ENCODE measurements around the gene BCAS4.
"Not testable (repeated sequence)": the region's sequence is repeated elsewhere in the genome, so short reads cannot be mapped to it uniquely, and the experiment has no call there.

Gene BCAS4

DNA sequence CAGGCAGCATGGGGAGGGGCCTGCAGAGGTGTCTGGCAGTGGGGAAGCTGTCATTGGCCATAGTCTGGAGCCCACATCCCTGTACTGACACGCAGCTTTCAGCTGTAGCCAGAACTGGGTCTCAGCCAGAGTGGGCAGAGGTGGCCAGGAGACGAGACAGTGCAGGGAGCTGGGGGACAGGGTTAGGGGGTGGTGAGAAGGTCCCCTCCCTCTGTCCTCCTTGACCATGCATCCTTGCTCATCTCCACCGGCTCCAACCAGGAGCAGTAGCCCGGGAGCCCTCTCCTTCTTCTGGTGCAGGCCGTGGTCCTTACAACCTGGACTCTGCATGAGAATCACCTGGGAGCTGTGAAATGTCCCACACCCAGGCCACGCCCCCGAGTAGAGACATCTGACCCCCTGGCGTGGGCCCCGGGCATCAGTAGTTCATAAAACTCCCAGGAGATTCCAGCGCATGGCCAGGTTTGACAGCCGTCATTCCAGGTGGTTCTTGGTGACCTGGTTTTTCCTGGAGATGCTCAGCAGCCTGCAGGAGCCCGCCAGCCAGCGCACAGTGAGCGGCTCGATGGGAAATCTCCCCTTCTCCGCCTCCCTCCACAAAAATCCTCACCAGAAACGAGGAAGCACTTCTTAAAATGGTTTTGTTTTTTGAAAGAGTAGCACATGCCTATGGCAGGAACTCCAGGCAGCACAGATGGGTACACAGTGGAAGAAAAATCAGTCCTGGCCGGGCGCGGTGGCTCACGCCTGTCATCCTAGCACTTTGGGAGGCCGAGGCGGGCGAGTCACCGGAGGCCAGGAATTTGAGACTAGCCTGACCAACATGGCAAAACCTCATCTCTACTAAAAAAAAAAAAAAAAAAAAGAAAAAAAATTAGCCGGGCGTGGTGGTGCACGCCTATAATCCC, 80.2 kb downstream of the BCAS4 start:
- H3K4me3 ChIP-seq (ENCODE audit: low read depth, low read length): no peak overlapping the region

DNA sequence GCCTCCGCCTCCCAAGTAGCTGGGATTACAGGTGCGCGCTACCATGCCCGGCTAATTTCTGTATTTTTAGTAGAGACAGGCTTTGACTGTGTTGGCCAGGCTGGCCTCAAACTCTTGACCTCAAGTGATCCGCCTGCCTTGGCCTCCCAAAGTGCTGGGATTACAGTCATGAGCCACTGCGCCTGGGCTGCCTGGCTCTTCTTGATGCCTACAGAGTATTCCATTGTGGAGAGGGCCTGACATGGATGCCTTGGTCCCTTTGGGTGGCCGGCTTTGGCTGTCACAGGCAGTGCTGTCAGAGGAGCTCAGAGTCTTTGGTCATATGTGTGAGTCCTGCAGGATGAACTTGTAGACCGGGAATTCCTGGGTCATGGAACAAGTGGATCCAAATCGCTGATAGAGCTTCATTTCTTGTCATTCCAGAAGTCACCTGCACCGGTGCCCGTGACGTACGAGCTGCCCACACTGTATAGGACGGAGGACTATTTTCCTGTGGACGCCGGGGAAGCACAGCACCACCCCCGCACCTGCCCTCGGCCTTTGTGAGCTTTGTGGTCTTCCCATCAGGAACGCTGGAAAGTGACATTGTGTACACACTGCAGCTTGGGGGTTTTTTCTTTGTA, 81.3 kb downstream of the BCAS4 start:
- no peak overlapping the region for H3K4me3 ChIP-seq (ENCODE audit: low read depth, low read length)

DNA sequence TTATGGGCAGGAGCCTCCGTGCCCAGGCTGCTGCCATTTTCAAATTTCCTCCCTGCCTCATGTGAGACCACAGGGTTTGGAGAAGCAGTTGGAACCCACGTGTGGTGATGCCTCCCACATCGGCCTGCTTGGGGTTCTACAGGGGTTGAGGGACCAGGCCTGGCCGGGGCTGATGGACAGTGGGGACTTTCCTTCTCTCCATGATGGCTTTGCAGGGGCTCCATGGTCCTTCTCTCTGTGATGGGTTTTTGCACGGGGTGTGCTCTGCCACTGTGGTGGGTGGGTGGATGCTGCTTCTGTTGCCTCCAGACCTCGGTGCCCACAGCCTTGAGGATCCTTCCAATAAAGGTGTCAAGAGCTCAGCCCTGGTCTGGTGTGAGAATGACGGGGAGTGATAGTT, 82.0 kb downstream of the BCAS4 start:
- no peak overlapping the region for H3K4me3 ChIP-seq (ENCODE audit: low read depth, low read length)

- no peak overlapping the region for H3K4me3 ChIP-seq (ENCODE audit: low read depth, low read length)
Measured at GRCh38 chr20:50877232-50877743, 82.4 kb downstream of the BCAS4 start.

- no peak overlapping the region for H3K4me3 ChIP-seq (ENCODE audit: low read depth, low read length)
Measured at GRCh38 chr20:50879649-50880550, 85.0 kb downstream of the BCAS4 start.

GRCh38 chr20:50881759-50882424, 87.0 kb downstream of the BCAS4 start:
- H3K4me3 ChIP-seq (ENCODE audit: low read depth, low read length): not testable (repeated sequence)

- no peak overlapping the region for H3K4me3 ChIP-seq (ENCODE audit: low read depth, low read length)
Measured at GRCh38 chr20:50883856-50884255, 89.0 kb downstream of the BCAS4 start.

DNA sequence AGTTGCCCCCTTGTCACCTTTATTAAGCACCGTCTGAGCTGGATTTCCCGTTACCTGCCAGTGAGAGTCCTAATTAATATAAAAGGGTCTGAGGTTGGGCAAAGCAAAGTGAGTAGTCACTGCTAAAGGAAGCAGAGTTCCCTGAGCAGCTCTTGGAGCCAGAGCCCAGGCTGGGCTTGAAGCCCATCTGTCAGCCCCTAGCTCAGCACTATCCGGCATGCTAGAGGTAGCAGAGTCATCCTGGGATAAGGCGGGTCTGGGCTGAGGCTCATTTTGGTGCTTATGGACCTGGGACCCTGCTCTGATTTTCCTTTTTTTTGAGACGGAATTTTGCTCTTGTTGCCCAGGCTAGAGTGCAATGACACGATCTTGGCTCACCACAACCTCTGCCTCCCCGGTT, 90.2 kb downstream of the BCAS4 start:
- no peak overlapping the region for H3K4me3 ChIP-seq (ENCODE audit: low read depth, low read length)

DNA sequence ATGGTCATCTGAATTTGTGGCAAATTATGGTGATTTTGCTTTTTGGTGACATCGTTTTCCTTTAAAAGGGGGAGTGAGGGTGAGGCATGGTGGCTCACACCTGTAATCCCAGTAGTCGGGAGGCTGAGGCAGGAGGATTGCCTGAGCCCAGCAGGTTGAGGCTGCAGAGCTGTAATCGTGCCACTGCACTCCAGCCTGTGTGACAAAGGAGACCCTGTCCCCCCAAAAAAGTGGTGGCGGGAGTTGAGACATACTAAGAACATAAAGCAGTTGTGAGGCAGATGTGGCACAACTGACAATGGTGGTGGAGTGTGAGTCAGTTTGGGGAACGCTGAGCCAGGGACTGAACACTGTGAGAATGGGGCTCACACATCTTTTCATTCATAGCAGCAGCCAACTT, 90.9 kb downstream of the BCAS4 start:
- no peak overlapping the region for H3K4me3 ChIP-seq (ENCODE audit: low read depth, low read length)

GRCh38 chr20:50886184-50886790, 91.4 kb downstream of the BCAS4 start:
- H3K4me3 ChIP-seq (ENCODE audit: low read depth, low read length): no peak overlapping the region

- H3K4me3 ChIP-seq (ENCODE audit: low read depth, low read length): no peak overlapping the region
Measured at GRCh38 chr20:50887576-50887975, 92.7 kb downstream of the BCAS4 start.

GRCh38 chr20:50891138-50891537, 96.3 kb downstream of the BCAS4 start:
- H3K4me3 ChIP-seq (ENCODE audit: low read depth, low read length): no peak overlapping the region

DNA sequence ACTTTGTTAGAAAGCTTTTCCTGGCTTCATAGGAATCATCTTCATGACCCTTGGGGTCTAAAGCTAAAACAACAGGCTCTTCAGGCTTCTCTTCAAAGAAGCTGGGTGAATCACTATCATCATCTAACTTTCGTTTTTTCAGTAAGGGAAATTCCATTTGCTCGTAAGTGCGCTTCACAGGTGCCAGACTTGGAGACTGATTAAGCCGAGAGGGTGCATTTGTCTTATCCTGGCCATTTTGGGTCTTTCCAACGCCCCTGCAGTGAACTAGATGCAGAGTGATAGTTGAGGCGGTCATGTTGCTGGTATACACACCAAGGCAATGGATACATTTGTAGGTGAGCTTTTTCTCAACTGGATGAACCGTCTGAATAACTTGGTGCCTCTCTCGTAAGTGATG, 97.5 kb downstream of the BCAS4 start:
- H3K4me3 ChIP-seq (ENCODE audit: low read depth, low read length): no peak overlapping the region

- no peak overlapping the region for H3K4me3 ChIP-seq (ENCODE audit: low read depth, low read length)
Measured at GRCh38 chr20:50893620-50894019, 98.8 kb downstream of the BCAS4 start.

DNA sequence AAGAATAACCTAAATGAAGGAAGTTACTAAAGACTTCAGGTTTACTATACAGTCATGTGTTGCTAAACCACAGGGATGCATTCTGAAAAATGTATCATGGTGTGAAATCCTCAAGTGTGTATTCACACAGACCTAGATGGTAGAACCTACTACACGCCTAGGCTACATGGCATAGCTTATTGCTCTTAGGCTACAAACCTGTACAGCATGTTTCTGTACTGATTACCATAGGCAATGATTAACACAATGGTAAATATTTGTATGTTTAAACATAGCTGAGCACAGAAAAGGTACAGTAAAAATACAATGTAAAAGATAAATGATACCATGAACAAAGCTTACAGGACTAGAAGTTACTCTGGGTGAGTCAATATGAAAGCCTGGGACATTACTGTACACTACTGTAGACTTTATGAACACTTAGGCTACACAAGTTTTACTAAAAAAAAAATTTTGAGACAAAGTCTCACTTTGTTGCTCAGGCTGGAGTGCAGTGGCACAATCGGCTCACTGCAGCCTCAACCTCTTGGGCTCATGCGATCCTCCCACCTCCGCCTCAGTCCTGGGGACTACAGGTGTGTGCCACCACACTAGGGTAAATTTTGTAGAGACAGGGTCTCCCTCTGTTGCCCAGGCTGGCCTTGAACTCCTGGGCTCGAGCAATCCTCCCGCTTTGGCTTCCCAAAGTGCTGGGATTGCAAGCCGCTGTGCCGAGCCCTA, 100.4 kb downstream of the BCAS4 start:
- H3K4me3 ChIP-seq (ENCODE audit: low read depth, low read length): no peak overlapping the region

- no peak overlapping the region for H3K4me3 ChIP-seq (ENCODE audit: low read depth, low read length)
Measured at GRCh38 chr20:50898475-50898874, 103.6 kb downstream of the BCAS4 start.

DNA sequence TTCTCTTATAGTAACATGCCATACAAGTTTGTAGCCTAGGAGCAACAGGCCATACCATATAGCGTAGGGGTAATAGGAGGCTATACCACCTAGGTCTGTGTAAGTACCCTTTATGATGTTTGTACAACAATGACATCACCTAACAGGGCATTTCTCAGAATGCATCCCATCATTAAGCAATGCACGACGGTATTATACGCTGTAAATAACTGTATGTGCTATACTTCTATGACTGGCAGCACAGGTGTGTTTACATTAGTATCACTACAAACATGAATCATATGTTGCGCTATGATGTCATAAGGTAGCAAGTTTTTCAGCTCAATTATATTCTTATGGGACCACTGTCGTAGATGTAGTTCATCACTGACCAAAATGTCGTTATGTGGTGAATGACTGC, 105.4 kb downstream of the BCAS4 start:
- no peak overlapping the region for H3K4me3 ChIP-seq (ENCODE audit: low read depth, low read length)

- H3K4me3 ChIP-seq (ENCODE audit: low read depth, low read length): no peak overlapping the region
Measured at GRCh38 chr20:50901301-50901700, 106.4 kb downstream of the BCAS4 start.

- no peak overlapping the region for H3K4me3 ChIP-seq (ENCODE audit: low read depth, low read length)
Measured at GRCh38 chr20:50903353-50904051, 108.6 kb downstream of the BCAS4 start.

Measured in iPS-11a (cell line).